ENCODE data around the gene CDK5RAP1. TPM values are rescaled to one million over a fixed set of nuclear protein-coding genes. Genes with fewer than 3 reads are reported as not detected.

Gene CDK5RAP1
- total and polyA plus RNA-seq, 12 donors: 11.3 to 134 (median 24.3) TPM

- no peak for DNase-seq
- no peaks in the 10 kb centered on the region for H3K4me1 ChIP-seq (replicated peaks in 1 of 2)
- peaks cover 0 to 18% of the 10 kb centered on the region in 2 donors for H3K36me3 ChIP-seq (replicated peaks in 1 of 2)
- no peak overlapping the region for H3K27ac ChIP-seq
- H3K9me3 ChIP-seq (replicated peaks in 1 of 3): no peaks in the 10 kb centered on the region
- H3K4me3 ChIP-seq: no peak overlapping the region
- intact Hi-C loops (cut with DNase I): no loop called here
- TF ChIP-seq CTCF (IDR thresholded peaks at IDR 0.05): no peak
- no peaks in the 10 kb centered on the region for H3K27me3 ChIP-seq
- 67 to 83% (median 77%) methylated on average over 2 to 8 of the region's 8 CpGs for WGBS, 4 donors
Observed at GRCh38 chr20:33412484-33412838, 11.1 kb upstream of the CDK5RAP1 start.

GRCh38 chr20:33411711-33412483 is 10.6 kb upstream of the CDK5RAP1 start:
- H3K36me3 ChIP-seq (replicated peaks in 1 of 2): peaks cover 0 to 18% of the 10 kb centered on the region in 2 donors
- WGBS, 4 donors: 95 to 97% (median 96%) methylated on average over 7 of the region's 7 CpGs
- H3K9me3 ChIP-seq (replicated peaks in 1 of 3): no peaks in the 10 kb centered on the region
- no peak overlapping the region for H3K4me3 ChIP-seq
- no peak overlapping the region for H3K27ac ChIP-seq
- no peaks in the 10 kb centered on the region for H3K27me3 ChIP-seq
- no peaks in the 10 kb centered on the region for H3K4me1 ChIP-seq (replicated peaks in 1 of 2)
- intact Hi-C loops (cut with DNase I): no loop called here
- no peak for TF ChIP-seq POLR2A (IDR thresholded peaks at IDR 0.05)
- TF ChIP-seq CTCF (IDR thresholded peaks at IDR 0.05): no peak
- DNase-seq: no peak

GRCh38 chr20:33411242-33411641 is 9.9 kb upstream of the CDK5RAP1 start:
- intact Hi-C loops (cut with DNase I): no loop called here
- Histone ChIP-seq H3K4me3 (no peak overlapping the region), H3K27ac (no peak overlapping the region), H3K36me3 (replicated peaks in 1 of 2) (peaks cover 0 to 18% of the 10 kb centered on the region in 2 donors), H3K4me1 (replicated peaks in 1 of 2) (no peaks in the 10 kb centered on the region), H3K9me3 (replicated peaks in 1 of 3) (no peaks in the 10 kb centered on the region), H3K27me3 (no peaks in the 10 kb centered on the region)
- DNase-seq: no peak
- 85 to 90% (median 88%) methylated on average over 7 of the region's 7 CpGs for WGBS, 4 donors
- TF ChIP-seq POLR2A (IDR thresholded peaks at IDR 0.05): no peak
- no peak for TF ChIP-seq CTCF (IDR thresholded peaks at IDR 0.05)

- H3K9me3 ChIP-seq (replicated peaks in 1 of 3): no peaks in the 10 kb centered on the region
- TF ChIP-seq CTCF (IDR thresholded peaks at IDR 0.05) (no peak), POLR2A (IDR thresholded peaks at IDR 0.05) (no peak)
- no peak overlapping the region for H3K27ac ChIP-seq
- intact Hi-C loops (cut with DNase I): no loop called here
- no peaks in the 10 kb centered on the region for H3K27me3 ChIP-seq
- H3K4me3 ChIP-seq: no peak overlapping the region
- WGBS, 4 donors: 92 to 97% (median 93%) methylated on average over 4 to 15 of the region's 15 CpGs
- peaks cover 0 to 18% of the 10 kb centered on the region in 2 donors for H3K36me3 ChIP-seq (replicated peaks in 1 of 2)
- DNase-seq: no peak
- H3K4me1 ChIP-seq (replicated peaks in 1 of 2): no peaks in the 10 kb centered on the region
Observed at GRCh38 chr20:33410081-33410742, 8.9 kb upstream of the CDK5RAP1 start.

Measured in adrenal gland (tissue), 12 donors.